ENCODE measurements around the gene ARHGAP26.

GRCh38 chr5:142955628-142956027 is 185.5 kb downstream of the ARHGAP26 start:
- TF ChIP-seq CTCF (IDR thresholded peaks at IDR 0.05; ENCODE audit: low read depth, low read length, poor library complexity, severe bottlenecking) = no peak
- TF ChIP-seq EZH2phosphoT487 (IDR thresholded peaks at IDR 0.05; ENCODE audit: borderline replicate concordance, low read length) = no peak

Data from DOHH2 (cell line).